Liver (tissue), 3 donors: Measurements from ENCODE around the gene ATF6B.

Source experiments
- EGR1 ChIP-seq, 2 donors: IDR thresholded peaks; 2 replicates each; pipeline ENCODE4 v1.6.1; 2016 to 2018; ENCODE audit warnings: antibody characterized with exemption in 2 of 2, low read depth in 2 of 2
- TF ChIP-seq, protein P1 (sequence below): IDR thresholded peaks from 2 replicates; pipeline ENCODE4 v1.6.1; 2016; ENCODE audit warnings: antibody characterized with exemption
- TF ChIP-seq, protein P2 (sequence below): fragments of 150-350 bp; IDR thresholded peaks from 2 replicates; pipeline ENCODE4 v1.5.1; 2017; ENCODE audit warnings: improper control_type of control experiment, low read depth, low read length; ENCODE audit not compliant: missing input control
- TF ChIP-seq, protein P3 (sequence below): IDR thresholded peaks from 2 replicates; pipeline ENCODE4 v1.6.1; 2016; ENCODE audit warnings: antibody characterized with exemption
- TF ChIP-seq, protein P4 (sequence below): IDR thresholded peaks from 2 replicates; pipeline ENCODE4 v1.6.1; 2016; ENCODE audit warnings: antibody characterized with exemption
- donor health status: healthy.
- donor health status: healthy.

DNA sequence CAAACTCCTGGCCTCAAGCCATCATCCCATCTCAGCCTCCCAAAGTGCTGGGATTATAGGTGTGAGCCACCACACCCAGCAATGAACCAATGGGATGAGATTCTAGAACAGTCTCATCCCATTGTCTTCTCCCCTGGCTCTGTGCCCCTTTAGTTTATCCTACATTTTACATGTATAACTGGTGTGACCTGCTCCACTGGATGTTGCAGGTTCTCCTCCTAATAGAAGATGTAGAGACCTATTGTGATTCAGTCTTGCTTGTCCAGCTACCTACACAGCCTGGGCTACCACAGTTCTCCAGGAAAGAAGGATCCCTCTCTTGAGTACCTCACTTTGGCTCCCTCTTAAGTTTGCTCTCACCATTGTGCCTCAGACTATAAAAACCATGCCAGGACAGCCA, 4.1 kb upstream of the ATF6B start:
- TF ChIP-seq, protein P1, sequence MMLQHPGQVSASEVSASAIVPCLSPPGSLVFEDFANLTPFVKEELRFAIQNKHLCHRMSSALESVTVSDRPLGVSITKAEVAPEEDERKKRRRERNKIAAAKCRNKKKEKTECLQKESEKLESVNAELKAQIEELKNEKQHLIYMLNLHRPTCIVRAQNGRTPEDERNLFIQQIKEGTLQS: no peak
- TF ChIP-seq, protein P2, sequence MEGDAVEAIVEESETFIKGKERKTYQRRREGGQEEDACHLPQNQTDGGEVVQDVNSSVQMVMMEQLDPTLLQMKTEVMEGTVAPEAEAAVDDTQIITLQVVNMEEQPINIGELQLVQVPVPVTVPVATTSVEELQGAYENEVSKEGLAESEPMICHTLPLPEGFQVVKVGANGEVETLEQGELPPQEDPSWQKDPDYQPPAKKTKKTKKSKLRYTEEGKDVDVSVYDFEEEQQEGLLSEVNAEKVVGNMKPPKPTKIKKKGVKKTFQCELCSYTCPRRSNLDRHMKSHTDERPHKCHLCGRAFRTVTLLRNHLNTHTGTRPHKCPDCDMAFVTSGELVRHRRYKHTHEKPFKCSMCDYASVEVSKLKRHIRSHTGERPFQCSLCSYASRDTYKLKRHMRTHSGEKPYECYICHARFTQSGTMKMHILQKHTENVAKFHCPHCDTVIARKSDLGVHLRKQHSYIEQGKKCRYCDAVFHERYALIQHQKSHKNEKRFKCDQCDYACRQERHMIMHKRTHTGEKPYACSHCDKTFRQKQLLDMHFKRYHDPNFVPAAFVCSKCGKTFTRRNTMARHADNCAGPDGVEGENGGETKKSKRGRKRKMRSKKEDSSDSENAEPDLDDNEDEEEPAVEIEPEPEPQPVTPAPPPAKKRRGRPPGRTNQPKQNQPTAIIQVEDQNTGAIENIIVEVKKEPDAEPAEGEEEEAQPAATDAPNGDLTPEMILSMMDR: no peak
- no peak for TF ChIP-seq EGR1 (IDR thresholded peaks at IDR 0.05; ENCODE audit: low read depth in 2 of 2)
- TF ChIP-seq, protein P3, sequence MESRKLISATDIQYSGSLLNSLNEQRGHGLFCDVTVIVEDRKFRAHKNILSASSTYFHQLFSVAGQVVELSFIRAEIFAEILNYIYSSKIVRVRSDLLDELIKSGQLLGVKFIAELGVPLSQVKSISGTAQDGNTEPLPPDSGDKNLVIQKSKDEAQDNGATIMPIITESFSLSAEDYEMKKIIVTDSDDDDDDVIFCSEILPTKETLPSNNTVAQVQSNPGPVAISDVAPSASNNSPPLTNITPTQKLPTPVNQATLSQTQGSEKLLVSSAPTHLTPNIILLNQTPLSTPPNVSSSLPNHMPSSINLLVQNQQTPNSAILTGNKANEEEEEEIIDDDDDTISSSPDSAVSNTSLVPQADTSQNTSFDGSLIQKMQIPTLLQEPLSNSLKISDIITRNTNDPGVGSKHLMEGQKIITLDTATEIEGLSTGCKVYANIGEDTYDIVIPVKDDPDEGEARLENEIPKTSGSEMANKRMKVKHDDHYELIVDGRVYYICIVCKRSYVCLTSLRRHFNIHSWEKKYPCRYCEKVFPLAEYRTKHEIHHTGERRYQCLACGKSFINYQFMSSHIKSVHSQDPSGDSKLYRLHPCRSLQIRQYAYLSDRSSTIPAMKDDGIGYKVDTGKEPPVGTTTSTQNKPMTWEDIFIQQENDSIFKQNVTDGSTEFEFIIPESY: no peak
- TF ChIP-seq, protein P4, sequence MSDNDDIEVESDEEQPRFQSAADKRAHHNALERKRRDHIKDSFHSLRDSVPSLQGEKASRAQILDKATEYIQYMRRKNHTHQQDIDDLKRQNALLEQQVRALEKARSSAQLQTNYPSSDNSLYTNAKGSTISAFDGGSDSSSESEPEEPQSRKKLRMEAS: no peak
